ENCODE measurements around the gene EOLA2. TPM values are rescaled to one million over a fixed set of nuclear protein-coding genes. Genes with fewer than 3 reads are reported as not detected.

The EOLA2 gene
- total and polyA plus RNA-seq, 10 of the 15 experiments (the other 5 are each of a cell fraction or from before 2014, with no cell fraction given): 23.9 to 55.8 (median 41.4) TPM

- in situ Hi-C loops (cut with MboI): no loop called here
- Histone ChIP-seq H2AFZ (ENCODE audit: control insufficient read depth, low read depth, low read length) (no peak overlapping the region), H3K79me2 (ENCODE audit: control insufficient read depth, insufficient read depth, low read length) (no peaks in the 10 kb centered on the region), H3K27me3 (replicated peaks in 1 of 2; ENCODE audit: control insufficient read depth in 2 of 2, insufficient read depth in 2 of 2, low read length in 1 of 2) (no peaks in the 10 kb centered on the region), H3K9ac (ENCODE audit: control insufficient read depth, insufficient read depth, low read length) (no peak overlapping the region), H4K20me1 (ENCODE audit: control insufficient read depth, insufficient read depth) (no peaks in the 10 kb centered on the region), H3K36me3 (ENCODE audit: control insufficient read depth in 2 of 2, insufficient read depth in 2 of 2, low read length in 1 of 2) (no peaks in the 10 kb centered on the region), H3K4me1 (ENCODE audit: control insufficient read depth, insufficient read depth, low read length) (peaks cover 10% of the 10 kb centered on the region), H3K4me3 (no peak overlapping the region), H3K9me3 (replicated peaks; ENCODE audit: control insufficient read depth, insufficient read depth, low read length) (no peaks in the 10 kb centered on the region), H3K4me2 (ENCODE audit: control insufficient read depth, insufficient read depth) (no peak overlapping the region; the same call in 1 of the 2 replicates), H3K27ac (ENCODE audit: control insufficient read depth, insufficient read depth) (no peak overlapping the region)
- ChIA-PET RAD21 (ENCODE audit: unreplicated experiment) (no interaction called here), POLR2A (interaction anchor here (1.1 kb wide), 1 partner anchor 11 kb away, joined by 3 read pairs; no protein-coding TSS in a partner anchor), SMC1A (ENCODE audit: uncharacterized antibody, unreplicated experiment) (interaction anchor here (1.0 to 1.2 kb wide), 2 partner anchors 11 to 70 kb away, joined by 3 read pairs; no protein-coding TSS in a partner anchor), CTCF (interaction anchor here (0.7 to 1.2 kb wide), 2 partner anchors 29 to 72 kb away, joined by 3 to 4 read pairs; partner anchors contain the start of gene EOLA2)
- no peak for FAIRE-seq
- peak; percentile 30 for ATAC-seq
- DNase-seq (ENCODE audit: low read depth, low spot score): no peak
- TF ChIP-seq WRNIP1 (IDR thresholded peaks at IDR 0.05; ENCODE audit: borderline replicate concordance, low read depth, low read length): no peak
- WGBS (ENCODE audit: insufficient coverage, insufficient replicate concordance, low lambda C conversion rate, missing lambda C conversion rate): 67% methylated on average over 4 of the region's 4 CpGs
- BruUV-seq (replicated peaks): no TSS peak
- intact Hi-C loops (cut with micrococcal nuclease; ENCODE audit: unreplicated experiment): no loop called here
Measured at GRCh38 chrX:149909324-149910177, 28.7 kb downstream of the EOLA2 start.

- FAIRE-seq (no peak), ATAC-seq (peak; percentile 9; the same call in 2 of the 3 replicates), DNase-seq (ENCODE audit: low read depth, low spot score) (no peak)
- Histone ChIP-seq H3K79me2 (ENCODE audit: control insufficient read depth, insufficient read depth, low read length) (no peaks in the 10 kb centered on the region), H4K20me1 (ENCODE audit: control insufficient read depth, insufficient read depth) (no peaks in the 10 kb centered on the region), H3K9me3 (replicated peaks; ENCODE audit: control insufficient read depth, insufficient read depth, low read length) (no peaks in the 10 kb centered on the region), H3K27ac (ENCODE audit: control insufficient read depth, insufficient read depth) (no peak overlapping the region), H3K9ac (ENCODE audit: control insufficient read depth, insufficient read depth, low read length) (no peak overlapping the region), H2AFZ (ENCODE audit: control insufficient read depth, low read depth, low read length) (no peak overlapping the region), H3K4me1 (ENCODE audit: control insufficient read depth, insufficient read depth, low read length) (peaks cover 10% of the 10 kb centered on the region), H3K27me3 (replicated peaks in 1 of 2; ENCODE audit: control insufficient read depth in 2 of 2, insufficient read depth in 2 of 2, low read length in 1 of 2) (no peaks in the 10 kb centered on the region), H3K4me3 (no peak overlapping the region), H3K36me3 (ENCODE audit: control insufficient read depth in 2 of 2, insufficient read depth in 2 of 2, low read length in 1 of 2) (no peaks in the 10 kb centered on the region), H3K4me2 (ENCODE audit: control insufficient read depth, insufficient read depth) (no peak overlapping the region)
- ChIA-PET CTCF (interaction anchor here (1.2 kb wide), 1 partner anchor 71 kb away, joined by 3 read pairs; no protein-coding TSS in a partner anchor), POLR2A (interaction anchor here (1.1 kb wide), 1 partner anchor 10 kb away, joined by 3 read pairs; no protein-coding TSS in a partner anchor), RAD21 (ENCODE audit: unreplicated experiment) (no interaction called here), SMC1A (ENCODE audit: uncharacterized antibody, unreplicated experiment) (interaction anchor here (0.6 kb wide), 1 partner anchor 54 kb away, joined by 3 read pairs; no protein-coding TSS in a partner anchor)
- BruUV-seq (replicated peaks): no TSS peak
- intact Hi-C loops (cut with micrococcal nuclease; ENCODE audit: unreplicated experiment): no loop called here
- in situ Hi-C loops (cut with MboI): no loop called here
- TF ChIP-seq RELB (IDR thresholded peaks at IDR 0.05; ENCODE audit: low read depth): no peak
- TF ChIP-seq RFX5 (IDR thresholded peaks at IDR 0.05; ENCODE audit: low read depth, low read length): no peak
- TF ChIP-seq JUND (IDR thresholded peaks at IDR 0.05; ENCODE audit: low read depth, low read length): no peak
- TF ChIP-seq STAT3 (IDR thresholded peaks at IDR 0.05; ENCODE audit: low read depth, low read length): no peak
- no peak for TF ChIP-seq CUX1 (IDR thresholded peaks at IDR 0.05; ENCODE audit: insufficient replicate concordance, low read depth, low read length)
- TF ChIP-seq POLR2AphosphoS5 (IDR thresholded peaks at IDR 0.05; ENCODE audit: low read length): no peak
- TF ChIP-seq ASH2L (IDR thresholded peaks at IDR 0.05; ENCODE audit: borderline replicate concordance, low read depth): no peak
- no peak for TF ChIP-seq SUZ12 (IDR thresholded peaks at IDR 0.05; ENCODE audit: unreplicated experiment)
Measured at GRCh38 chrX:149908727-149909126, 29.6 kb downstream of the EOLA2 start.

Data from GM12878 (cell line).